H1 (cell line): ENCODE data around the gene SECISBP2. TPM values are rescaled to one million over a fixed set of nuclear protein-coding genes. Genes with fewer than 3 reads are reported as not detected.

Experiments used
- KDM5A ChIP-seq: fragments of 200-600 bp; IDR thresholded peaks from 2 replicates; pipeline ENCODE4 v1.7.1; 2012; ENCODE audit warnings: mild to moderate bottlenecking, low read length, inconsistent platforms, mixed read lengths
- polyA plus RNA-seq, 7 experiments: library from polyadenylated mRNA; depleted of rRNA in 3 of 7; stranded (reverse) in 5 of 7; unstranded in 2 of 7; fragments of >200 nt in 5 of 7; fragments of 200-250 nt in 2 of 7; gene quantifications; 1 replicate in 5 of 7; 2 replicates in 1 of 7; 4 replicates in 1 of 7; pipeline versions ENCODE4 v1.2.1 to v1.2.3, GENCODE V29; 2011 to 2013; ENCODE audit warnings: missing spikeins in 2 of 7, mixed read lengths in 2 of 7
- total RNA-seq: library from RNA; stranded (reverse); fragmentation: NEBNext Ultra II Directional; extraction: Animal tissue kit (Norgen Biotek cat#: 25700); gene quantifications from 2 replicates; pipeline ENCODE4 v1.2.1, GENCODE V29; 2021

The SECISBP2 gene
- total and polyA plus RNA-seq, 2 of the 8 experiments (the other 6 are each of a cell fraction or from before 2014, with no cell fraction given) = 39.0 to 61.7 TPM

DNA sequence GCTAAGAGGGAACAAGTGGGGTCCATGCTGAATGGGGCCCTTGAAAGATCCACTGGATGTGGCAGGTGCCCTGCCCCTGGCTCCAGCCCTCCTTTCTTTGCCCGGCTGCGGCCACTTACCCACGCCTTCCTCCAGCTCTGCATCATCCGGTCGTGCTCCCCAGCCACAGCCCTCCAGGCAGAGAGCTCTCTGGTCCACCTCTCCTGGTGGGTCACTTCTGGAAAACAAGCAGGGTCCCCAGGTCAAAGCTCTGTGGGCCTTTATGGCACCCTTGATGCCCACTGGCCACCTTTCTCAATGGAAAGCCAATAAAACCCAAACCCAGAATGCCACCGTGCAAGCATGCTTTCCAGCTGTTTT is 45.0 kb downstream of the SECISBP2 start (continued):
- no peak for TF ChIP-seq KDM5A
